GM19468 (cell line): ENCODE data around the gene SP3.

Experiments
- ATAC-seq: cut with Tn5 transposase; IDR thresholded peaks from one replicate; pipeline ENCODE4 v1.9.1; 2021; ENCODE audit warnings: mild to moderate bottlenecking, moderate library complexity, moderate number of reproducible peaks; ENCODE audit not compliant: unreplicated experiment; ENCODE audit errors: extremely low read depth

The SP3 gene

GRCh38 chr2:173970516-173970924 lies 5.3 kb upstream of the SP3 start:
- no peak for ATAC-seq

GRCh38 chr2:173969886-173970285 lies 4.7 kb upstream of the SP3 start:
- no peak for ATAC-seq

GRCh38 chr2:173968551-173968950 lies 3.4 kb upstream of the SP3 start:
- no peak for ATAC-seq

- no peak for ATAC-seq
Measured at GRCh38 chr2:173966274-173967098, 1.3 kb upstream of the SP3 start.

GRCh38 chr2:173964565-173965371 lies 405 bp downstream of the SP3 start:
- ATAC-seq, result no peak

- no peak for ATAC-seq
Measured at GRCh38 chr2:173963817-173964564, 1.2 kb downstream of the SP3 start.

GRCh38 chr2:173963323-173963816 lies 1.8 kb downstream of the SP3 start:
- no peak for ATAC-seq

- no peak for ATAC-seq
Measured at GRCh38 chr2:173962583-173963110, 2.5 kb downstream of the SP3 start.

GRCh38 chr2:173962031-173962430 lies 3.1 kb downstream of the SP3 start:
- no peak for ATAC-seq

GRCh38 chr2:173961346-173961705 lies 3.8 kb downstream of the SP3 start:
- no peak for ATAC-seq

GRCh38 chr2:173959909-173960308 lies 5.3 kb downstream of the SP3 start:
- no peak for ATAC-seq

- ATAC-seq, result no peak
Measured at GRCh38 chr2:173959358-173959884, 5.8 kb downstream of the SP3 start.

GRCh38 chr2:173958198-173958846 lies 6.9 kb downstream of the SP3 start:
- no peak for ATAC-seq

GRCh38 chr2:173957517-173957916 lies 7.7 kb downstream of the SP3 start:
- no peak for ATAC-seq

GRCh38 chr2:173956454-173956853 lies 8.7 kb downstream of the SP3 start:
- ATAC-seq, result no peak

GRCh38 chr2:173955867-173956266 lies 9.3 kb downstream of the SP3 start:
- no peak for ATAC-seq

- ATAC-seq, result no peak
Measured at GRCh38 chr2:173955004-173955403, 10.2 kb downstream of the SP3 start.

GRCh38 chr2:173953047-173953424 lies 12.1 kb downstream of the SP3 start:
- no peak for ATAC-seq

- no peak for ATAC-seq
Measured at GRCh38 chr2:173952267-173953046, 12.7 kb downstream of the SP3 start.
